Stimulated activated CD4-positive, alpha-beta T cell treated with anti-CD3 and anti-CD28 coated beads, TNF-alpha, amount 100 ng/mL, for 4 hours (primary cell): ENCODE results near the gene C6orf15.
A peak's percentile ranks its signal among the peaks of the same experiment; 100 is the strongest.

Experiments used
- DNase-seq, 3 experiments: peaks; one replicate each; pipeline ENCODE4 v3.0.0-alpha.2; 2020; ENCODE audit warnings: low read depth in 3 of 3

Gene C6orf15

DNA sequence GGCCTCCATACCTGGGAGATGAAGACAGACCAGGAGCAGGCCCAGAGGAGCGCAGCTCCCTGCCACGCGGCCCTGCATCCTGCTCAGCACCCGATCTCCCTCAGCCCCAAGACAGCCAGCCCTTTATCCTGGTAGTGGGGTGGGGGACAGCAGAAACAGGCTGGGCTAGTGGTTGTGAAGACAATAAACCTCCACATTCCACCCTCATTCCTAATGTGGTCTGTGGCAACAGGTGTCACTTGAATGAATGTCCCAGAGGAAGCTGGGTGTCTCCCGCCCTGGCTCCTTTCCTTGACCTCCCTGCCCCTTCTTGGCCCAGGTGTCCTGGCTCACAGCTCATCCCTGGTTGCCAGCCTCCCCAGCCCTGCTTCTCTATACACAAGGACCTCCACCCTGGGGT is at the start of gene C6orf15:
Gene C6orf15, minus strand, starts transcription at position 98 of the 400 bp plus-strand sequence. Its CDS starts 20 bp downstream, at position 78.
- no peak for DNase-seq

DNA sequence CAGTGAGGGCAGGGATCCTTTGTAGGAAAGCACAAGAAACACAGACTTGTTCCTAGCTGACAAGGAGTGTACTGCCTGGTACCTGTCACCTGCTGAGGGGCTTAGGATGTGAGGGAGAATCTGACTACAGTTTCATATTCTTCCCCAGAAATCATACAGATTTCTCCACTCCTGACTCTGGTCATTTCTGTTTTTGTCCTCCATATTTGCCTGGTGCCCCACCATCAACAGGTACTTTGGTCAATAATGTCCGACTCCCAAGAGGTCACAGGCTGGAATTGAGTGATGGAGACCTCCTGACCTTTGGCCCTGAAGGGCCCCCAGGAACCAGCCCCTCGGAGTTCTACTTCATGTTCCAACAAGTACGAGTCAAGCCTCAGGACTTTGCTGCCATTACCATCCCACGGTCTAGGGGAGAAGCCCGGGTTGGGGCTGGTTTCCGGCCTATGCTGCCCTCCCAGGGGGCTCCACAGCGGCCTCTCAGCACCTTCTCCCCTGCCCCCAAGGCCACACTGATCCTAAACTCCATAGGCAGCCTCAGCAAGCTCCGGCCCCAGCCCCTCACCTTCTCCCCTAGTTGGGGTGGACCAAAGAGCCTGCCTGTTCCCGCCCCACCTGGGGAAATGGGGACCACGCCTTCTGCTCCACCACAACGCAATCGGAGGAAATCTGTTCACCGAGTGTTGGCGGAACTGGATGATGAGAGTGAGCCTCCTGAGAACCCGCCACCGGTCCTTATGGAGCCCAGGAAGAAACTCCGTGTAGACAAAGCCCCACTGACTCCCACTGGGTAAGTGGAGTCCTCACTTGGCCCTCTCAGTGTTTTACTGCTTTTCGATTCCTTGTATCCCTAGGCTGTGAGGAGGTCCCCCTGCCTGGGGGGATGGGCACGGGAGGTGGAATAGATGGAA is 49.1 kb upstream of the C6orf15 start:
- no peak for DNase-seq

DNA sequence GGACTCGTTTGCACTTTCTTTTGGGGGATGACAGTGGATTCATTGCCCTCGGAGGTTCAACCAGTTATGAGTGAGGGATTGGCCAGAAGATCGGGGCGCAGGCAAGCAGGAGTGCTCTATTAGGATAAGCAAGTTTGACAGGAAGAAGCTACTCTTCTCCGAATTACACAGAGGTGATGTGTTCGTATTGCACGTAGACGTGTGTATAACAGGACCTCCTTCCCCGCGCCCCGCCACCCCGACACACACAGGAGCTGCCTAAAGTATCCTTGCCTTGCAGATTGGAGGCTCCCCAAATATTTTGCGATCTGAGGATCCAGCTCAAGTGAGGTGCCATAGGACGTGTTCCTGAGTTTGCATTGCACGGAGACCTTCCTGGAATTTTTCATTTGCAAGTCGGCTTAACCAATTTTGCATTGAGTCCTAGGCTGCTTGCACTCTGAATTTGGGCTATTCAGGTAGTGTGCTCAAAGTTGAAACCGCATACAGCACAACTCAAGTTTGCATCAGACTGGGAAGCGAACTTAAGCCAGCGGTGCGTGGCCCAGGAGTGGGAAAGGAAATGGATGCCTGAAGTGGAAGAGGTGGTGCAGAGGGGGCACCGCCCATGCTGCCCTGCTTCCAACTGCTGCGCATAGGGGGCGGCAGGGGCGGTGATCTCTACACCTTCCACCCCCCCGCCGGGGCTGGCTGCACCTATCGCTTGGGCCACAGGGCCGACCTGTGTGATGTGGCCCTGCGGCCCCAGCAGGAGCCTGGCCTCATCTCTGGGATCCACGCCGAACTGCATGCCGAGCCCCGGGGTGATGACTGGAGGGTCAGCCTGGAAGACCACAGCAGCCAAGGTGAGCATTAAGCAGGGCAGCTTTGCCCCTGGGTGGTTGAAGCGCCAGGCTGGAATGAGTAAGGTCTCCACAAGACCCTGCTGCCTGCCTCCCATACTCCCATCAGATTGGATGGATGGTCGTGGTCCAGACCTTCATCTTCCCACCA is 46.8 kb upstream of the C6orf15 start:
- no peak for DNase-seq

DNA sequence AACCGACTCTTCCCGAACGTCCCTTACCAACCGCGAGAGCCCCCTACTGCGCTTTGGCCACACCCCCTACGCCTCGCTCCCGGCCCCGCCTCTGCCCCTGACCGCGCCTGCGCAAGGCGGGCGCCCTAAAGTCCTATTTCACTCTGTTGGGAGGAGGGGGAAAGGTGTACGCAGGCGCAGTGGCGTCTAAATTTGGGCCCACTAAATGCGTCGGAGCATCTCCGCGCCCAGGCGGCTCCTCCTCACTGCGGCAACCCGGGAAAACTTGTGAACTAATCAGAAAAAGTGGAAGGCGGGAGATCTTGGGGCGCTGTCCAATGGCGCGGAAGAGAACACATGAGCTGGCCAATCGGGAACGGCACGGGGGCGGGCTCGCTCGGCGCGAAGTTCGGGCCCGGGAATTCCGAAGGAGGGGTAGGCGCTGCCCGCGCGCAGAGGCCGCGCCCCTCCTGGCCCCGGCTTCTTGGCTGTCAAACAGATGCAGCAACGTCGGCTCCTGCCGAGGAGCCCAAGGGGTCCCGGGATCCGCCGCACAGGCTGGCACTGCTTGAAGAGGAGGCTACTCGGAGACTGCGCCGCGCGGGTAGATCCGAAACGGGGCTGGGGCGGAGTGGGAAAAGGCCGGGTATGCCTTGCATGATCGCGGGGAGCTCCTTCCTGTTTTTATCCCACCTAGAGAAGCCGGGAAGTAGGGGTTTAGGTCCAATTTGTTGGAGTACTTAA is 45.9 kb upstream of the C6orf15 start, which contains the start of gene TCF19:
Gene TCF19, plus strand, starts transcription at position 450 of the 723 bp plus-strand sequence. CDS start 881 bp downstream, outside the sequence.
- peak; percentile 97 to 100 (median 99) for DNase-seq

DNA sequence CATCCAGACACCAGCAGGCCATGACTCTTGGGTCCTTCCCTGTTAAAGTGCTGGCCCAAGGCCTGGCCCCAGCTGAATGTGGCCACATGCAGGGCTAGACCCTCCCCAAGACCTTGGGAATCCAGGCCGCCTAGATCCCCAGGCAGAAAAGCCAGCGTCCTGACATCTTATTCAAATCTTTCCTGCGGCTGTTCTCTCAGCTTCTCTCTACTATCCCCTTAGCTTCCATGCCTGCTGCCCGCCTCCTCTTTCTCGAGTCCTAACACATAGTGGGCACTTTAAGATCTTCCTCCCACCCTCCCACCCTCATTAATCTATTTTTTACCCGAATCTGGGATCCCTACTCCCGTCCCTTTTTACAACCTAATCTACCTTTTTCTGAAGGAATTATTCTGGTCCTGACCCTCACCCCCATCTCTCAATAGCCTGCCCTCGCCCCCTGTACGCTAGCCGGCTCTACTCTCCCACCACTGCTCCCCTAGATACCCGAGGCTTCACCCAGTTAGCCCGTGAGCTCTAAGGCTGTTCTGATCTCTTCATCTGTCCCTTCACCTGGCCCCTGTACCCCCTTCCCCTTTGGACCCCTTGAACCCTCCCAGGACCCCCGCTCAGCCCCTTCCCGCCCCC is 45.3 kb upstream of the C6orf15 start, which contains the start of gene CCHCR1:
Gene CCHCR1, minus strand, starts transcription at position 290 of the 627 bp plus-strand sequence. Its CDS starts 202 bp downstream, at position 88.
- no peak for DNase-seq

DNA sequence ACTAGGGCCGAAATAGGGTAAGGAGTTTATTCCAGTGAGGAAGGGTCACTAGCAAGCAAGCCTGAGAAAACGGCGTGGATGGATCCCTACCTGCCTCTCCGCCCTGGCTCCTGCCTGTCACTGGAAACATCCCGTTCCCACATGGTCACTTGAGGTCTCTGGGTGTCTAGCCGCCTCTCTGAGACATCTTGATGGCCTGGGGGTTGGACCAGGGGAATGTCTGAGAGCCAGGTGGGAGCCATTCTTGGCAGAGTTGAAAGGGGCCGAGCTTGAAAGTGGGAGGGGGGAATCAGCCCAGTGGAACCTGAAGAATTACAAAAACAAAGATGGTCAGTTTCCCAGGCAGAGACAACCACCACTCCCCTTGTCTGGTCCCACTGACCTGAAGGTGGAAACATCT is 44.3 kb upstream of the C6orf15 start:
- DNase-seq: no peak

DNA sequence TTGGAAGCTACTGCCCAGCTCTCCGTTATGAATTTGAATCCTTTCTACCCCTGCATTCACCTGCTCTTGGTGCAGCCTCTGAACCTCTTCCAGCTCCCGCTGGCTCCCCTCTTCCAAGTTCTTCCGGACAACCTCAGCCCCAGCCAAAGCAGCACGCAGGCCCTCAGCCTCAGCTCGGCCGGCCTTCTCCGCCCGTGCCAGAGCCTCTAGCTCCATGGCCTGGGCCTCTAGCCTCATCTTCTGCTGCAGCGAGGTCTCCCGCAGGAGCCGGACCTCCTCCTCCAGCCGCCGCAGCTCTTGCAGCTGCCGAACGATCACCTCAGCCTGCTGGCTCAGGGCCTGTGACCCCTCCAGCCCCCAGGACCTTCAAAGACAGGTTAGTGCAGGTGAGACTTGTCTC is 42.1 kb upstream of the C6orf15 start:
- no peak for DNase-seq

DNA sequence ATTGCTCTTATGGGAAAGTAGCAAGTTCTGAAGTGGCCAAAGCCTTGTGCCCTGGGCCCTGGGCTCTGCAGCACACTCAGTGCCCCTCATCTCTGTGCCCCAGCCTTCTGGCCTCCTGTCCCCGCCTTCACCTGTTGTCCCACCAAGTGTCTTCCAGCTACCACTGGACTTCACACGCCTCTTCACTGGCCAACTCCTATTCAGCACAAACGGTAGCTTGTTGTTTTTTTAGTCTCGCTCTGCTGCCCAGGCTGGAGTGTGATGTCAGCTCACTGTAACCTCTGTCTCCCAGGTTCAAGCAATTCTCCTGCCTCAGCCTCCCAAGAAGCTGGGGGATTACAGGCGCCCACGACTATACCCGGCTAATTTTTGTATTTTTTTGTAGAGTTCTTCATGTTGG is 40.4 kb upstream of the C6orf15 start:
- no peak for DNase-seq

DNA sequence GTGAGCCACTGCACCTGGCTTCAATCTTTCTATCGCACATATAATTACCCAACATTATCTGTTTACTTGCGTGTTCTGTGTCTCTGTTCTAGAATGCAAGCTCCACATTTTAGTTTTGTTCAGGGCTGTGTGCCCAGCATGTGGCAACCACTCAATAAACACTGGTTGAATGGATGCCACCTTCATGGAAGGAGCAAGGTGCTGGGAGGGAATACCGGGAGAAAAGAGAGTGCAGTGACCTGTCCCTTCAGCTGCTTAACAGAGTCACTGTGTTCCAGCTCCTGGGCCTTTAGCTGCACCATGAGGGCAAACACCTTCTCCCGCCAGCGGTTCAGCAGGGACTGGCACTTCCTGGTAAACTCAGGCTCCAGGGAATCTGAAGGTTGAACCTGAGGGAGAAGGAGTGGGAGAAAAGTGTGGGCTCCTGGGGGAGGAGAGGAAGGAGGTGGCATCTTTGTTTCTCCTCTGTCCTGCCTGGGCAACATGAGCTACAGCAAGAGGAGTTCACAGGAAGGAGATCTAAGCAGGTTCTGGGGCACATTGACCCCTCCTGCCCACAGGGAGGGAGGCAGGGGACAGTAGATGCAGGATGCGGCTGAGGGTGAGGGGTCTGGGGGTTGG is 37.6 kb upstream of the C6orf15 start:
- DNase-seq: no peak

DNA sequence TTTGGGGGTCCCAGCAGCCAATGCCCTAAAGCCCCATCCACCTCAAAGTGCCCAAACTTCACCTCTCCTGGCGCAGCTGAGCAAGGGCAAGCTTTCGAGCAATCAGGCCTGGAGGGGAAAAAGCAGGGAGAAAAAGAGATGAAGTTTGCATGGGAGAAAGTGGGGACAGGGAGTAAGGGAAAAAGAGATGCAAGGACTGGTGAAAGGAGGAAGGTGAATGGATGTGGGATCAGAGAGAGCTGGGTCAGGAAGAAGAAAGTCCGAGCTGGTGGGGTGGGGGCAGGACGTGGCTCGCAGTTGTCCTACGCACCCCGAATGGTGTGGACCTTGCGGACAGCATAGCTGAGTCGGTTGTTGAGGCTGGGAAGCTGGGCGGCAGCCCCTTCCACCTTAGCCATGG is 33.0 kb upstream of the C6orf15 start:
- no peak for DNase-seq

DNA sequence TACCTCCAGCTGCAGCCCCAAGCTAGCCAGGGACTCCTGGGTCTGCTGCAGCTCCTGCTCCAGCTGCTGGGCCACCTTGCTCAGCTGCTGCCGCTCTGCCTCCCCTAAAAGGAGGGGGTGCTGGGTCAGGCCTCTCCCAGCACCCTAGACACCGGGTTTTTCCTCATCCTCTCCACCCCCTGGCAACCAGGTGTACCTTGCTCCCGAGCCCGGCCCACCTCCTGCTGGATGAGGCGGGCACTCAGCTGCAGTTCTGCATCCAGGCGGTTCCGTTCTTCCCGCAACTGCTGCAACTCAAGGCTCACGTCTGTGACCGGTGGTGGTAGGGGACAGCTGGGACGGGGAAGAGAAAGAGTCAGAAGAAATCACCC is 32.6 kb upstream of the C6orf15 start:
- no peak for DNase-seq

DNA sequence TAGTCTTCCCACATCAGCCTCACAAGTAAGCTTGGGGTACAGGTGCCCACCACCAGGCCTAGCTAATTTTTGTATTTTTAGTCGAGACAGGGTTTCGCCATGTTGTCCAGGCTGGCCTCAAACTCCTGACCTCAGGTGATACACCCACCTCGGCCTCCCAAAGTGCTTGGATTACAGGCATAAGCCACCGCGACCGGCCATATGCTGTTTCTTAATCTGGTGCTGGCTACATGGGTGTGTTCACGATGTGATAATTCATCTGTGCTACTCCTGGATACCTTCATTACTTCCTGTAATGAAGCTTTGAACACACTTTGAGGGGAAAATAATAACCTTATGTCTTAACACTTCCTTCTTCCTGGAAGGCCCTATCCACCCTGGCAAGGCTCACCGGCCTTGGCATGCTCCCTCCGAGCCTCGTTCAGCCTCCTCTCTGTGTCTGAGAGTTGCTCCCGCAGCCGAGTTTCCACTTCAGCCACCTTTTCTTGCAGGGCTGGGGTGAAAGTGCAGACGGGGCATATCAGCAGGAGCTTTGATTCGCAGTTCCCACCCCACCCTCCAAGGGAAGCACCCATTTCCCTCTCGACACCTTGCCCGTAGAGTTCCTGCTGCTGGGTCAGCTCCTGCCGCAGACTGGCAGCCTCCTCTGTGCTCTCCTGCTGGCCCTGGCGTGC is 32.1 kb upstream of the C6orf15 start:
- DNase-seq: no peak

DNA sequence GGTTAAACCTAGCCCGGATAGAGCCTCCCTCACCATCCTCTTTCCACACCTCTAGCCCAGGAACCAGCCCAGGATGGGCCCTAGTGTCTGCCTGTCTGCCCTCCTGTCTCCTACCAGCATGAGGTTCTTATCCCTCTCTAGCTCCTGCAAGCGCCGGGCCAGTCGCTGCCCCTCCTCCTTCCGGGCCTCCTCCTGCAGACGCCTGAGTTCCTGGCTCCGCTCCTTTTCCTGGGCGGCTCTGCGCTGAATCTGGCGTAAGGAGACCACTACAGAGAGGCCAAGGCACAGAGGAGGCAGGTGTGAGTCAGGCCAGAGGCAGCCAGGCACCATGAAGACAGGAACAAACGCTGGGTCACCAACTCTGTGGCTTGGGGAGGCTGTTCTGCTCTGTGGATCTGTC is 30.8 kb upstream of the C6orf15 start:
- no peak for DNase-seq

DNA sequence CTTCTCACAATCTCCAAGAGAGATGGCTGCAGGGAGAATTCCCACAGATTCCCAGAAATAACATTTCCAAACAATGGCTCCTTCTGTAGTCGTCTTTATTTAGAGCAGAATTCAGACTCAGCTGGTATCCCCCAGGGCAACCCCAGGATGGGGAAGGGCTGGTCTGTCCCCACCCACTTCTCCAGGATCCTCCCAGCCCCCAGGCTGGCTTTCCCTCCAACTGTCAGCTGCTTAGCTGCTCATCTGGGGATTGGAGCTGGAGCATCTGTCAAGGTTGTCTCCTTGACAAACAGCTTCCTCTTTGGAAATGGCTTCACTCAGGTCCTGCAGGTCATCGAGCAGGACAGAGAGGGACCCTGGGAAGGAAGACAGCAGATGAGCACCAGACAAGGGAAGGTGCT is 30.0 kb upstream of the C6orf15 start:
- DNase-seq: no peak

DNA sequence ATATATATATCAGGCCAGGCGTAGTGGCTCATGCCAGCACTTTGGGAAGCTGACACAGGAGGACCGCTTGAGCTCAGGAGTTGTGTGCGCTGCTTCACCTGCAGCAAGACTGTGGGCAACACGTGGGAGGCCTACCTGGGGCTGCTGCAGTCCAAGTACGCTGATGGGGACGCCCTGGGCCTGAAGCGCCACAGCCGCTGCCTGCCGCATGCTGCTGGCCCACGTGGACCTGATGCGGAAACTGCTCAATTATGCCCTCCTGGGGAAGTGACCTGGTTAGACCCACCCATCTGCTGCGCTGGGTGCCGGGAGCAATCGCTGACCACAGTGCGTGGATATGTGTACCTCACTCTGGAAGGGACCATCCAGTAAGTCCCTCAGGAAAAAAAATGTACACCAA is 28.3 kb upstream of the C6orf15 start:
- DNase-seq: no peak

DNA sequence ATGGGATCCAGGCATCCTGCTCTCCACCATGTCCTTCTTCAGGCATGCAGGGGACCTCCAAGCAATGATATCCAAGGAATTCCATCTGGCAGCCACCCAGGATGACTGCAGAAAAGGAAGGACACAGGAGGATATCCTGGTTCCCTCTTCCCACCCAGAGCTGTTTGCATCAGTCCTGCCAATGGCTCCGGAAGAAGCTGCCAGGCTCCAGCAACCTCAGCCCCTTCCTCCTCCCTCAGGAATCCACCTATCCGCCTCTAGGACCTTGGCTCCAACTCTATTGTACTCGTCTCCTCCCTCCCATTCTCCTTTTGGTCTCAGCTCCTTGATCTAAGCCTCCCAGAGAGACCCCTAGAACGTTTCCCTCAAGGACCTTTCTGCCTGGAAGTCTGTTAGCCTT is 27.2 kb upstream of the C6orf15 start:
- DNase-seq: no peak

DNA sequence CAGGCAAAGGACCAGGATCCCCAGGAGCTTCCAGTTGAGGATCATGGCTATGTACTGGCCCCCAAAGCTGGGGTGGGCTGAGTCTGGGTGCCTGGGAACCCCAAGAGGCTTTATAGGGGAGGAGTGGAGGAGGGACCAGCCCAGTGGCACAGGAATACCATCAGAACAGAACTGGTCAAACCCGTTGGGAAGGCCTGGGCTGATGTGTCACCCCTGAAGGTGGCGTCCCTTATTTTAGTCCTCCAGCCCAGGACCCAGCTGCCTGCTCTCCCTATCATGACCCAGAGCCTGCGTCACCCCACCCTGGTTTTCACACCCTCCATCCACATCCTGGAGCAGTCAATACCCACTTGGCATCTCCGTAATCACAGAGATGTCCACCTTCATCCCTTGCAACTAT is 26.6 kb upstream of the C6orf15 start, which contains the start of gene PSORS1C2:
Gene PSORS1C2, minus strand, starts transcription at position 85 of the 400 bp plus-strand sequence. Its CDS starts 40 bp downstream, at position 45.
- DNase-seq: no peak

DNA sequence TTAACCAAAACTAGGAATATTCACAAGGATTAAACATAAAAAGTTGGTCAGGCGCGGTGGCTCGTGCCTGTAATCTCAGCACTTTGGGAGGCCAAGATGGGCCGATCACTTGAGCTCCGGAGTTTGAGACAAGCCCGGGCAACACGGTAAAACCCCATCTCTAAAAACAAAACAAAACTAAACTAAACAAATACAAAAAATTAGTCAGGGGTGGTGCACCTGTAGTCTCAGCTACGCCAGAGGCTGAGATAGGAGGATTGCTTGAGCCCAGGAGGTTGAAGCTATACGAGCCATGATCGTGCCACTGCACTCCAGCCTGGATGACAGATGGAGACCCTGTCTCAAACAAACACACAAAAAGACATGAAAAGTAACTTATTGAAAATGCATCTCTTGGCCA is 23.3 kb upstream of the C6orf15 start:
- DNase-seq: no peak

DNA sequence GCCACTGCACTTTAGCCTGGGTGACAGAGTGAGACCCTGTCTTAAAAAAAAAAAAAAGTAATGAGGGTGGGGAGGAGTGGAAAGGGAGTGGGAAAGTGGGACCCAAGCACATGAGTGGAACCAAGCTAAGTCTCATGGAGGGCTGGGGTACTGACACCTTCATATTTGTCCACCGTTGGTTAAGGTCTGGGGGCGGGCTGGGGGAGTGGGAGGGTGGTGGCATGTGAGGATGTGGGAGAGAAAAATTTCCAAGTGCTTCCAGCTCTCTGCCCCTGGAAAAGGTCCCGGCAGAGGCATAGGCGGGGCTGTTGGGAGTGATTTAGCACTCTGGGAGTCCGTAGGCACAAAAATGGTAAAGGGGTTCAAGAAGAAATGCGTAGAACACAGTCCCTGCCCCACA is 20.4 kb upstream of the C6orf15 start:
- no peak for DNase-seq

DNA sequence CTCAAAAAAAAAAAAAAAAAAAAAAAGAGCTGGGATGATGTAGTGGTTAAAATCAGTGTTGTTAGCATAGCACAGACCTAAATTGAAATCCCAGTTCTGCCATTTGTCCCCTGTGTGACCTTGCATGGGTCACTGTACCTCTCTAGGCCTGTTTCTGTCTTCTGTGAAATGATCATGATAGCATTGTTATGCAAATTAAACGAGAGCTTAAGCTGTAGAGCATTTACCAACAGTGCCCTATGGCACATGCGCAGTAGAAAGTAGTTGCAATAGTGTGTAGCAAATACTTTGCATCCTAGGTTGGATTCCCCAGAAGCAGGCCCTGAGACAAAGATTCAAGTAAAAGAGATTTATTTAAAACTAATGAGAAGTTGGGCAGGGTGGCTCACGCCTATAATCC is 19.2 kb upstream of the C6orf15 start:
- DNase-seq: no peak
